Esophagus squamous epithelium (tissue), 5 donors: ENCODE data around the gene NR1H2. TPM values are rescaled to one million over a fixed set of nuclear protein-coding genes. Genes with fewer than 3 reads are reported as not detected.
A peak's percentile ranks its signal among the peaks of the same experiment; 100 is the strongest.

Experiments used
- DNase-seq: peaks from one replicate; lab custom pipeline; 2025; lab: John Stamatoyannopoulos, UW
- H3K27ac ChIP-seq, 4 donors: fragments of 200-600 bp; sonication (generic); one replicate each; pipeline ENCODE4 v1.5.1; 2016 to 2019; ENCODE audit warnings: mild to moderate bottlenecking in 1 of 4
- H3K27me3 ChIP-seq, 4 donors: fragments of 200-600 bp; sonication (generic); 1 replicate in 3 of 4; 2 replicates in 1 of 4; pipeline versions ENCODE4 v1.5.1 to v1.6.0; 2017 to 2021; ENCODE audit warnings: antibody characterized with exemption in 1 of 4
- H3K36me3 ChIP-seq, 3 donors: fragments of 200-600 bp; sonication (generic); one replicate each; pipeline ENCODE4 v1.5.1; 2016 to 2019
- H3K4me1 ChIP-seq, 3 donors: fragments of 200-600 bp; sonication (generic); one replicate each; pipeline ENCODE4 v1.5.1; 2017 to 2019
- H3K4me3 ChIP-seq, 4 donors: fragments of 200-600 bp; sonication (generic); 1 replicate in 3 of 4; 2 replicates in 1 of 4; pipeline ENCODE4 v1.5.1; 2016 to 2019; ENCODE audit warnings: mild to moderate bottlenecking in 2 of 4, moderate library complexity in 1 of 4
- H3K9me3 ChIP-seq, 3 donors: fragments of 200-600 bp; sonication (generic); one replicate each; pipeline ENCODE4 v1.5.1; 2016 to 2019
- POLR2A ChIP-seq, 4 donors: fragments of 450-650 bp; IDR thresholded peaks; one replicate each; pipeline ENCODE4 v1.6.1; 2017; ENCODE audit warnings: antibody characterized with exemption in 4 of 4, mild to moderate bottlenecking in 4 of 4, moderate library complexity in 3 of 4
- WGBS, 2 donors: methylation state at CpG; one replicate each; pipeline ENCODE4 v1.1.5; 2018; 5-methylcytosine and 5-hydroxymethylcytosine counted together
- intact Hi-C: fragments of 100-400 bp; cut with DNase I; formaldehyde crosslinking; loops from one replicate; pipeline ENCODE4 v1.15.0; 2022
- total RNA-seq, 4 donors: library from RNA; depleted of rRNA; stranded (reverse); fragments of >200 nt; gene quantifications; one replicate each; pipeline ENCODE4 v1.1.0, GENCODE V29; 2016
- TF ChIP-seq, protein P1 (sequence below), 6 experiments: fragments of 450-650 bp in 4 of 6; fragments of 200-600 bp in 2 of 6; sonication (generic) in 2 of 6; IDR thresholded peaks; one replicate each; pipeline ENCODE4 v1.5.1; 2016 to 2019; ENCODE audit warnings: antibody characterized with exemption in 6 of 6, mild to moderate bottlenecking in 4 of 6, moderate library complexity in 4 of 6
- donor health status: DM: yes; HTN: yes; CAD: no.

The NR1H2 gene
- total RNA-seq, 4 donors from 2014 or later, result 48.6 to 84.1 (median 68.1) TPM

DNA sequence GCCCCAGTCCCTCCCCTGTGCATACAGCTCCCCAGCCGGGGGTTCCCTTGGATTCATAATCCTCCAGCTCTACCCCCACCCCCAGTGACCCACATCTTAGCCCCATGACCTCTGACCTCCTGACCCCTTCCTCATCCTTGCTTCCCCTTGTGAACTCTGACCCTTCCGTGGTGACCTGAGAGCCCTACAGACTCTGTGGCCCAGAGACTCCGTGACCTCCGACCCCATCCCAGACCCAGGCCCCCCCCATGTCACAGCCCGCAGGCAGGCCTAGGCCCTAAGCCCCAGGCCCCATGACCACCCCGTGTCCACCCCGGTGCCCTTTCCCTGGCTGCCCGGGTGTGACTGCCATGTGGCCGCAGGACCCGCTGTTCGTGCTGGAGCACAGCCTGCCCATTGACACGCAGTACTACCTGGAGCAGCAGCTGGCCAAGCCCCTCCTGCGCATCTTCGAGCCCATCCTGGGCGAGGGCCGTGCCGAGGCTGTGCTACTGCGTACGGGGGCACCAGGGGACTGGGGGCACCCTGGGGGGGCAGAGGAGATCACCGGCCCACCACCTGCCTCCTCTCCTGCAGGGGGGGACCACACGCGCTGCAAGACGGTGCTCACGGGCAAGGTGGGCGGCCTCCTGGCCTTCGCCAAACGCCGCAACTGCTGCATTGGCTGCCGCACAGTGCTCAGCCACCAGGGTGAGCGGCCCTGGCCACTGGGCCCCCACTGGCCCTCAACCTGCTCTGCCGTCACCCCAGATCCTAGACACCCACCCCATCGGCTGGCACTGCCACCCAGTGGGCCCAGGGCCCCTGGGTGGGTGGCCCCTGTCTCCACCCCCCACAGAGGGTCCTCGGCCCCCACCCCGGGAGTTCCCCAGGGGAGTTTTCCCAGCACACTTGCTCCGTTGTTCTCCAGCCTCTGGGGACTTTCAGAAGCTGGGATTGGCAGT lies 40.0 kb downstream of the NR1H2 start:
- peaks cover 0 to 19% (median 0%) of the 10 kb centered on the region in 3 donors for H3K4me1 ChIP-seq
- no peaks in the 10 kb centered on the region for H3K36me3 ChIP-seq
- DNase-seq, result no peak
- intact Hi-C loops, result no loop called here
- no peak for TF ChIP-seq POLR2A (IDR thresholded peaks at IDR 0.05)
- TF ChIP-seq, protein P1, sequence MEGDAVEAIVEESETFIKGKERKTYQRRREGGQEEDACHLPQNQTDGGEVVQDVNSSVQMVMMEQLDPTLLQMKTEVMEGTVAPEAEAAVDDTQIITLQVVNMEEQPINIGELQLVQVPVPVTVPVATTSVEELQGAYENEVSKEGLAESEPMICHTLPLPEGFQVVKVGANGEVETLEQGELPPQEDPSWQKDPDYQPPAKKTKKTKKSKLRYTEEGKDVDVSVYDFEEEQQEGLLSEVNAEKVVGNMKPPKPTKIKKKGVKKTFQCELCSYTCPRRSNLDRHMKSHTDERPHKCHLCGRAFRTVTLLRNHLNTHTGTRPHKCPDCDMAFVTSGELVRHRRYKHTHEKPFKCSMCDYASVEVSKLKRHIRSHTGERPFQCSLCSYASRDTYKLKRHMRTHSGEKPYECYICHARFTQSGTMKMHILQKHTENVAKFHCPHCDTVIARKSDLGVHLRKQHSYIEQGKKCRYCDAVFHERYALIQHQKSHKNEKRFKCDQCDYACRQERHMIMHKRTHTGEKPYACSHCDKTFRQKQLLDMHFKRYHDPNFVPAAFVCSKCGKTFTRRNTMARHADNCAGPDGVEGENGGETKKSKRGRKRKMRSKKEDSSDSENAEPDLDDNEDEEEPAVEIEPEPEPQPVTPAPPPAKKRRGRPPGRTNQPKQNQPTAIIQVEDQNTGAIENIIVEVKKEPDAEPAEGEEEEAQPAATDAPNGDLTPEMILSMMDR (IDR thresholded peaks at IDR 0.05), result no peak
- H3K27me3 ChIP-seq, result peaks cover 0 to 51% (median 11%) of the 10 kb centered on the region in 4 donors
- H3K9me3 ChIP-seq, result no peaks in the 10 kb centered on the region
- H3K4me3 ChIP-seq, result no peak overlapping the region
- no peak overlapping the region for H3K27ac ChIP-seq
- WGBS, 2 donors, result 64 to 88% methylated on average over 3 to 5 of the region's 35 CpGs

DNA sequence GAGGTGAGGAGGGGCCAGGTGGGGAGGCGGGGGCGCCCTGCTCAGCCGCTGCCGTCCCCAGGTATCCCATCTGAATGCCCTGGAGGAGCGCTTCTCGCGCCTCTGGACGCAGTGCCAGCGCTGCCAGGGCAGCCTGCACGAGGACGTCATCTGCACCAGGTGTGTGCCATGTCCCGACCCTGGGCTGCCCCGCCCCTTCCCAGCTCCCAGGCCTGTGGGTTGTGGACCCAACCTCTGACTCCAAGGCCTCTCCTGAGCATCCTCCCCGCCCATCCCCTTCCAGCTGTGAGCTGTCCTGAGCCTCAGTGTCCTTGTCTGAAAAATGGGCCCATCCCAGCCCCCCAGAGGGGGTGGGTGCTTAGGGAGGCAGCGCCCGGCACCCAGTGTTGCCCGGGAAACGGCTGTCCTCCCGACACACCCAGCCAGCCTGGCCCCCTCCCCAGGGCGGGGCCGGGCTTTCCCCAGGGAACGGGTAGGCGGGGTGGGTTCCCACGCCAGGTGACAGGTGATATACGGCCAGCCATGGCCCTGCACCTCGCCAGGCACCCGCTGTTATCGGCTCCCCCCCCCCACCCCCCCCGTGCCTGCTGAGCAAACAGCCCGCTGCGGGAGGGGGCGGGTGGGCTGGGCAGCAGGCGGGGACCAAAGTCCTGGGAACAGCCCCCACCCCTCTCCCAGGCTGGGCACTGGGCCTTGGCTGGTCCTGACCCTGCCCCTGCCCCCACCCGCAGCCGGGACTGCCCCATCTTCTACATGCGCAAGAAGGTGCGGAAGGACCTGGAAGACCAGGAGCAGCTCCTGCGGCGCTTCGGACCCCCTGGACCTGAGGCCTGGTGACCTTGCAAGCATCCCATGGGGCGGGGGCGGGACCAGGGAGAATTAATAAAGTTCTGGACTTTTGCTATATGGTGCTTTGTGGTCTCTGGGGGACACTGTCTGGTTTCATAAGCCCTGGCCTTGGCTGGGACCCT lies 41.1 kb downstream of the NR1H2 start:
- Histone ChIP-seq H3K36me3 (no peaks in the 10 kb centered on the region), H3K4me1 (peaks cover 0 to 19% (median 0%) of the 10 kb centered on the region in 3 donors), H3K4me3 (no peak overlapping the region), H3K27me3 (peaks cover 0 to 62% (median 12%) of the 10 kb centered on the region in 4 donors), H3K27ac (no peak overlapping the region), H3K9me3 (no peaks in the 10 kb centered on the region)
- DNase-seq, result no peak
- intact Hi-C loops, result no loop called here
- no peak for TF ChIP-seq POLR2A (IDR thresholded peaks at IDR 0.05)
- TF ChIP-seq, protein P1 (IDR thresholded peaks at IDR 0.05), result no peak
- WGBS, 2 donors, result 48% methylated on average over 5 of the region's 42 CpGs; no CpG with 5 or more reads in 1 of the 2 donors

DNA sequence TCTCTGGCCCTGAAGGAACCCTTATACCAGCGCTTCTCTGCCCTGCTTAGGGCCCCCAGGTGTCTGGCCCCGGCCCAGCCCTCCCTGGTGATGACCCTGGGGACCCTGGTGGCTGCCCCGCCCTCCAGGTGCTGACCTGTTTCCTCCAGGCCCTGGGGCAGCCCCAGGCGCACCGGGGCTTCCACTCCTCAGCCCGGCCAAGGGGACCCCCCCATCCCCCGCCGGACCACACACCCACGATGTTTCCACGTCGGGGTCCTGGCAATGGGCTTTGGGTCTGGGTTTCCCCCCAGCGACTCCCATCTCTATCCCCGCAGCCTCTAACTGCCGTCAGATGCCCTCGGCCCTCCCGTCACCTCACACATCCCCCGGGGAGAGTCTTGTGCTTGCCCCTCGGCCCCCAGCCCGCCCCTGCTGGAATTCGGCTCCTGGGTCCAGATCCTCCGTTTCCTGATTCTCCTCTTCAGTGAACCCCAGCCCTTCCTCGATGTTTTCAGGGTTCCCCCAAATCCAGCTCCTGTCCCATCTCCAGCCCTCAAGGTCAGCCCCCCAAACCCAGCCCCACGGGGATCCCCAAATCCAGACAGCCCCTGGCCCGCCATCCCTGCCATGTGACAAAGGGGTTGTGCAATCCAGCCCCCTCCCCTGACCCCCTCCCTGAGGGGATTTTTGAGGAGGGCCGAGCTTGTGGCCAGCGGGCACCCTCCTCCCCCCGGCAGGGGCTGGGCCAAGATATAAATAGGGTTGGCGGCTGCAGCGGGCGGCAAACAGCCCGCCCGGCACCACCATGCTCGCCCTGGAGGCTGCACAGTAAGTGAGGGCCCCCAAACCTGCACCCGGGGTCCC lies 42.1 kb downstream of the NR1H2 start, which contains the start of gene SPIB:
Gene SPIB (plus strand): TSS at position 763 of the 846 bp plus-strand sequence. CDS start 25 bp downstream, at position 788.
- Histone ChIP-seq H3K36me3 (no peaks in the 10 kb centered on the region), H3K27me3 (peaks cover 0 to 72% (median 12%) of the 10 kb centered on the region in 4 donors), H3K4me1 (peaks cover 0 to 19% (median 0%) of the 10 kb centered on the region in 3 donors), H3K27ac (no peak within 1 kb of the TSS), H3K9me3 (no peaks in the 10 kb centered on the region), H3K4me3 (peak within 1 kb of the TSS in 1 of 4 donors; percentile 15)
- TF ChIP-seq, protein P1 (IDR thresholded peaks at IDR 0.05), result no peak
- TF ChIP-seq POLR2A (IDR thresholded peaks at IDR 0.05), result no peak
- 16 to 43% methylated on average over 5 to 8 of the region's 34 CpGs for WGBS, 2 donors
- intact Hi-C loops, result no loop called here
- no peak for DNase-seq

DNA sequence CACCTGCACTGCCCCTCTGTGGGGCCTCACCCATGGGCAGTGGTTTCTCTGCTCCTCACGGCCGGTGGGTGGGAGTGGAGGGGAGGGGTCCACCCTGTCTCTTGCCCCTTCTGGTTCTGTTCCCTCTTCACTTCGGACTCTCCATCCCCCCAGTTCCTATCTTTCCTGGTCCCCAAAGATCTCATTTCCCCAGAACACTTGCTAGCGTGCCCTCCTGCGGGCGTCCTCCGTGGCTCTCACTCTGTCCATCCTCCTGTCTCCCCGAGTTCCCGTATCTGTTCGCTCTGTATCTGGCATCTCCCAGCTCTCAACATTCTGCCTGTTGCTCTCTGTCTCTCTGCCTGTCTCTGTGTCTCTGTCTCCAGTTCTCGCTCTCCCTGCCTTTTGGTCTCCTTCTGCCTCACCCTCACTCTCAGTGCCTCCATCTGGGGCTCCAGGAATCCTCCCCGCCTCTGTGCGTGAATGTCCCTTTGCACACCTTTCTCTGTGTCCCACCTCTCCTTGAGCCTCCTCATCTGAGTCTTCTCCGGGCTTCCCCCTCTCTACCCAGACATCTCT lies 42.8 kb downstream of the NR1H2 start:
- 14 to 17% methylated on average over 14 of the region's 14 CpGs for WGBS, 2 donors
- Histone ChIP-seq H3K4me1 (peaks cover 0 to 19% (median 0%) of the 10 kb centered on the region in 3 donors), H3K4me3 (peak overlapping the region in 1 of 4 donors; percentile 15), H3K27ac (no peak overlapping the region), H3K9me3 (no peaks in the 10 kb centered on the region), H3K27me3 (peaks cover 0 to 79% (median 12%) of the 10 kb centered on the region in 4 donors), H3K36me3 (no peaks in the 10 kb centered on the region)
- no peak for TF ChIP-seq POLR2A (IDR thresholded peaks at IDR 0.05)
- TF ChIP-seq, protein P1 (IDR thresholded peaks at IDR 0.05), result no peak
- intact Hi-C loops, result no loop called here
- DNase-seq, result no peak
